ENCODE data around the gene GALNT3. TPM values are rescaled to one million over a fixed set of nuclear protein-coding genes. Genes with fewer than 3 reads are reported as not detected.

Gene GALNT3
- polyA plus RNA-seq, 1 of the 3 experiments (the other 2 are of a cell fraction): 0.05 TPM

DNA sequence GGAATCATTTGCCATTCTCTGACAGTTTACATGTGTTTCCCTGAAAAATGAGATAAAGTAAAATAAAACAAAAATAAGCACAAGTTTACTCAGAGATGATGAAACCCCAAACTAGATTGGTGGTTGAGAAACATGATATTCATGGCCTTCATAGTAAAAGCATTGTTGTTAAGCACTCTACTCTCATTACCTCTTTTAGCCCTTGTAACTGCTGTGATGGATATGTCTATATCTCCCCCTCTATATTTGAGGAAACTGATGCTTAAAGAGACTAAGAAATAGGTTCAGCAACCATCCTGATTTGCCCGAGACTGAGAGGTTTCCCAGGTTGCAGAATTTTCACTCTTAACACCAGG lies 33.9 kb upstream of the GALNT3 start:
- CTCF ChIA-PET: interaction anchor here (1.1 kb wide), 1 partner anchor 47 kb away, joined by 4 read pairs; no protein-coding TSS in a partner anchor
- 58% methylated on average over 1 of the region's 1 CpG for whole genome bisulfite sequencing (ENCODE audit: low lambda C conversion rate)
- H3K4me3 ChIP-seq (ENCODE audit: low read depth in 2 of 2, low read length in 1 of 2): no peak overlapping the region
- no peaks in the 10 kb centered on the region for H3K9me2 ChIP-seq
- no peak overlapping the region for H3K9ac ChIP-seq
- TF ChIP-seq, protein P1, sequence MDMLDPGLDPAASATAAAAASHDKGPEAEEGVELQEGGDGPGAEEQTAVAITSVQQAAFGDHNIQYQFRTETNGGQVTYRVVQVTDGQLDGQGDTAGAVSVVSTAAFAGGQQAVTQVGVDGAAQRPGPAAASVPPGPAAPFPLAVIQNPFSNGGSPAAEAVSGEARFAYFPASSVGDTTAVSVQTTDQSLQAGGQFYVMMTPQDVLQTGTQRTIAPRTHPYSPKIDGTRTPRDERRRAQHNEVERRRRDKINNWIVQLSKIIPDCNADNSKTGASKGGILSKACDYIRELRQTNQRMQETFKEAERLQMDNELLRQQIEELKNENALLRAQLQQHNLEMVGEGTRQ (IDR thresholded peaks at IDR 0.05; ENCODE audit: borderline replicate concordance, low read depth, low read length): no peak
- TF ChIP-seq, protein P2, sequence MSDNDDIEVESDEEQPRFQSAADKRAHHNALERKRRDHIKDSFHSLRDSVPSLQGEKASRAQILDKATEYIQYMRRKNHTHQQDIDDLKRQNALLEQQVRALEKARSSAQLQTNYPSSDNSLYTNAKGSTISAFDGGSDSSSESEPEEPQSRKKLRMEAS (IDR thresholded peaks at IDR 0.05; ENCODE audit: low read depth): no peak
- no peaks in the 10 kb centered on the region for H3K79me2 ChIP-seq (ENCODE audit: insufficient read depth)
- no peaks in the 10 kb centered on the region for H3F3A ChIP-seq (replicated peaks; ENCODE audit: insufficient read depth)
- no peaks in the 10 kb centered on the region for H3K27me3 ChIP-seq (ENCODE audit: insufficient read depth)
- H3K27ac ChIP-seq (ENCODE audit: low read depth in 2 of 2, low read length in 1 of 2): no peak overlapping the region
- no peak for DNase-seq
- no peaks in the 10 kb centered on the region for H4K20me1 ChIP-seq (ENCODE audit: insufficient read depth)
- H3K9me3 ChIP-seq: no peaks in the 10 kb centered on the region
- H3K36me3 ChIP-seq (replicated peaks in 1 of 2; ENCODE audit: control insufficient read depth in 1 of 2, insufficient read depth in 2 of 2, low read length in 1 of 2): no peaks in the 10 kb centered on the region
- H3K4me2 ChIP-seq: no peak overlapping the region
- POLR2A ChIA-PET: no interaction called here
- H2AFZ ChIP-seq (ENCODE audit: low read depth): no peak overlapping the region
- H3K4me1 ChIP-seq (ENCODE audit: control insufficient read depth in 1 of 2, insufficient read depth in 2 of 2, low read depth in 1 of 2, low read length in 1 of 2): peaks cover 0 to 3% of the 10 kb centered on the region in 2 experiments; a peak in 2 of 4 replicates

DNA sequence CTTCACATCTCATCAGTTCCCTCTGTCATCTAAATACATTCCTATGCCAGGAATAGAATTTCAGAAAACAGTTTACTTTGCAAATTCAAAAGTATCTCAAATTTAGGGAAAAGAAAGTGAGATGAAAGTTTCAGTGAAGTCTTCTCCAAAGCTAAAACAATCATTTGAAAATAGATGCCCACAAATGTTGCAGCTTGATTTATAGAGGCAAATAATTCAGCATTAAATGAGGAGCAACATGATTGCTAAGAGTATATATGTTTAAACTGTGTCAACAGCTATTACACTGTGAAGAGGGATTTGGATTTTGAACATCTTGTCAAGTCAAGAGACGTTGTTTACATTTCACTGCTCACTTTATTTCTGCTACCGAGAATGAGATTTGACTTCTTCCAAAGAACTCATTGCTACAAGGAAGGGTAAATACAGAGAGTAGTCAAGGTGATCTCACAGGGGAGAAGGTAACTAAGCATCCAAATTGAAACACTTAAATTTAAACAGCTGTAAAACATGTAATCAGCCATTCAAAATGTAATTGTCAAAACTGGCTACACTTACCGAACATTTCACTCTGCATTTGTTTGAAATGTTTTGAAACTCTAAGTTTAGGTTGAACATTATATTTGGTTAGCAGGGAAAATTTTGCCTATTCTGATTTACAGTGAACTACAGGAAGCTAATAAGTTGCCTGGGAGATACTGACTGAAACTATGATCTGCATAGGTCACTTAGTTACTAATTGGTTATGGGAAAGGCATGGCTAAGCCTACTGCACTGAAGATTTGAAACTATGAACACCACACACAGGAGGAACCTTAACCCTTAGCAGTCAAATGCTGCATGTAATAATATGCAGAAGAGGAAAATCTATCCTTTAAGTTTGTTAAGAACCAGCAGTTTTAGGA lies 33.2 kb upstream of the GALNT3 start:
- Histone ChIP-seq H3K4me2 (no peak overlapping the region), H2AFZ (ENCODE audit: low read depth) (no peak overlapping the region), H3K4me1 (ENCODE audit: control insufficient read depth in 1 of 2, insufficient read depth in 2 of 2, low read depth in 1 of 2, low read length in 1 of 2) (peaks cover 0 to 3% of the 10 kb centered on the region in 2 experiments; a peak in 2 of 4 replicates), H3F3A (replicated peaks; ENCODE audit: insufficient read depth) (no peaks in the 10 kb centered on the region), H3K79me2 (ENCODE audit: insufficient read depth) (no peaks in the 10 kb centered on the region), H3K36me3 (replicated peaks in 1 of 2; ENCODE audit: control insufficient read depth in 1 of 2, insufficient read depth in 2 of 2, low read length in 1 of 2) (no peaks in the 10 kb centered on the region), H3K27me3 (ENCODE audit: insufficient read depth) (no peaks in the 10 kb centered on the region), H4K20me1 (ENCODE audit: insufficient read depth) (no peaks in the 10 kb centered on the region), H3K27ac (ENCODE audit: low read depth in 2 of 2, low read length in 1 of 2) (no peak overlapping the region), H3K9ac (no peak overlapping the region), H3K9me2 (no peaks in the 10 kb centered on the region), H3K9me3 (no peaks in the 10 kb centered on the region), H3K4me3 (ENCODE audit: low read depth in 2 of 2, low read length in 1 of 2) (no peak overlapping the region)
- no peak for DNase-seq
- POLR2A ChIA-PET: no interaction called here
- WGBS (ENCODE audit: low lambda C conversion rate): 91% methylated on average over 3 of the region's 3 CpGs
- CTCF ChIA-PET: interaction anchor here (0.7 to 1.1 kb wide), 2 partner anchors 9 to 47 kb away, joined by 3 to 4 read pairs; no protein-coding TSS in a partner anchor
- TF ChIP-seq GABPA (IDR thresholded peaks at IDR 0.05; ENCODE audit: low read depth) (no peak), EP300 (IDR thresholded peaks at IDR 0.05; ENCODE audit: borderline replicate concordance in 1 of 2, low read depth in 1 of 2, low read length in 1 of 2) (no peak), GATA2 (CRISPR knock-in tag; IDR thresholded peaks at IDR 0.05) (no peak), POLR2AphosphoS5 (IDR thresholded peaks at IDR 0.05; ENCODE audit: low read depth, low read length) (no peak)

DNA sequence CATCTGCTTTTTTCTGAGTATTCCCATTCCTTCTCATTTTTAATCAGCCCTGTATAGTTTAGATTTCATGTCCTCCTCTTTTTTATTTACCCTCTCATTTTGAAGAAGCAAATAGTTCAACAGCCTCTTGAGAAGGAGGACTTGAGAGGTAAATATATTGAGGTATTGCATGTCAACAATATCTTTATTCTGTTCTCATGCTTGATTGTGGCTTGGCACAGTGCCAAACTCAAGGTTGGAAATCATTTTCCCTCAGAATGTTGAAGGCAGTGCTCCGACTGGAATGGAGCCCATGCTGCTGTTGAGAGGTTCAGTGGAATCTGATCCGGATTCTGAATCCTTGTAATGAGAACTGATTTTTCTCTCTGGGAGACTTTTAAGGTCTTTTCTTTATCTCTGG lies 31.0 kb upstream of the GALNT3 start:
- Histone ChIP-seq H3K27me3 (ENCODE audit: insufficient read depth) (no peaks in the 10 kb centered on the region), H3K36me3 (replicated peaks in 1 of 2; ENCODE audit: control insufficient read depth in 1 of 2, insufficient read depth in 2 of 2, low read length in 1 of 2) (no peaks in the 10 kb centered on the region), H3K4me3 (ENCODE audit: low read depth in 2 of 2, low read length in 1 of 2) (no peak overlapping the region), H3K79me2 (ENCODE audit: insufficient read depth) (no peaks in the 10 kb centered on the region), H3K4me2 (no peak overlapping the region), H3K4me1 (ENCODE audit: control insufficient read depth in 1 of 2, insufficient read depth in 2 of 2, low read depth in 1 of 2, low read length in 1 of 2) (peaks cover 0 to 3% of the 10 kb centered on the region in 2 experiments; a peak in 2 of 4 replicates), H3K27ac (ENCODE audit: low read depth in 2 of 2, low read length in 1 of 2) (no peak overlapping the region), H3K9me2 (no peaks in the 10 kb centered on the region), H3K9ac (no peak overlapping the region), H3K9me3 (no peaks in the 10 kb centered on the region), H4K20me1 (ENCODE audit: insufficient read depth) (no peaks in the 10 kb centered on the region), H3F3A (replicated peaks; ENCODE audit: insufficient read depth) (no peaks in the 10 kb centered on the region), H2AFZ (ENCODE audit: low read depth) (no peak overlapping the region)
- ChIA-PET POLR2A (no interaction called here), CTCF (interaction anchor here (0.6 kb wide), 1 partner anchor 65 kb away, joined by 3 read pairs; no protein-coding TSS in a partner anchor)
- DNase-seq: no peak
- 64% methylated on average over 2 of the region's 2 CpGs for WGBS (ENCODE audit: low lambda C conversion rate)
- TF ChIP-seq NFIC (IDR thresholded peaks at IDR 0.05; ENCODE audit: borderline replicate concordance) (peak; percentile 84), ELF1 (IDR thresholded peaks at IDR 0.05) (no peak)
